GM19372 (cell line): ENCODE data around the gene SPCS1.
A peak's percentile ranks its signal among the peaks of the same experiment; 100 is the strongest.

Experiments used
- ATAC-seq: cut with Tn5 transposase; IDR thresholded peaks from one replicate; pipeline ENCODE4 v1.9.1; 2021; ENCODE audit warnings: mild to moderate bottlenecking, low read depth, moderate library complexity; ENCODE audit not compliant: unreplicated experiment

Gene SPCS1

GRCh38 chr3:52694528-52695189 is 11.2 kb upstream of the SPCS1 start:
- no peak for ATAC-seq

- no peak for ATAC-seq
Observed at GRCh38 chr3:52695798-52696671, 9.9 kb upstream of the SPCS1 start.

DNA sequence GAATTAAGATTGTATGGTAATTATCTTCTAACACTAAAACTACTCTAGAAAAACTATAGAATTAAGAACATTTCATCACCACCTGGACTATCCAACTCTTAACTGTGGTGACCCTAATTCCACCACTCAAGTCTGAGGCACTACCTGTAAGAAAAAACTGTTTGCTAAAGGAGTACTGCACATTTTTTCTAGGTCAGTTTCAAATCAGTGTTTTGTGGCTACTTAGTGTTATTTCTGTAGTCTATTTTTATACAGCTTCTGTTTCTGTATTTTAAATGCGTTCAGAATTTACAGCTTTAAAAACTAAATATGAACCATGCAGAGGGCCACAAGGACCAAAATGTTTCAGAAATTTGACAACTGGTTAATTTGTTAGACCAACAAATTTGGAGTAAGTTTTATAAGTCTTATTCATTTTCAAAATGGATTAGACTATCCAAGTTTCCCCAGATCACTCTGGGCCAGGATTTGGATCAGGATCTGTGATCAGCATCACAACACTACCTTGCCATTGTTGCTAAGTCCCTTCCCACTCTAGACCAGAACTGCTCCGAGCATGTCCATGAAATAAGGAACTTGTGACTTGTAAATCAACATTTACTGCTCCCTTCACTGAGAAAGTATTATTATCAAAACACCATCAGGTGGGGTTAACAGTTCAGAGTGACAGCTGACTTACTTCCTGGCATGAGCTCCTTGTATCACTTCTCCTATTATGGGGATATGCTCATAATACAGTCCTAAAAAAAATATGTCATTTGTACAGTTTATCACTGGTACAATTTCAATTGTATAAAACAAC is 8.9 kb upstream of the SPCS1 start:
- ATAC-seq: no peak

GRCh38 chr3:52697632-52697965 is 8.3 kb upstream of the SPCS1 start:
- ATAC-seq: no peak

- no peak for ATAC-seq
Observed at GRCh38 chr3:52703341-52703740, 2.6 kb upstream of the SPCS1 start.

- no peak for ATAC-seq
Observed at GRCh38 chr3:52704611-52705437, 1.1 kb upstream of the SPCS1 start.

DNA sequence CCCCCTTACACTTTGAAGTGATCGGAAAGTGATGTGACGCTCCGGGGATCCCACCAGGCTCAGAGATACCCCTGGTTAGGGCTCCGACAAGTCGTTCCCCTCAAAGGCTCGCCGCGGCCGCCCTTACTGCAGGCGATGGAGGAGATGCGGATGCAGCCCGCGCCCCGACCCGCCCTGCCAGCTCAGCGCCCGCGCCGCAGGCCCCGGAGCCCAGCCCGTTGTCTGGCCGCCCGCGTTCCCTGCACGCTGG is 543 bp upstream of the SPCS1 start:
- peak; percentile 35 for ATAC-seq

GRCh38 chr3:52707585-52707984 is 1.7 kb downstream of the SPCS1 start:
- no peak for ATAC-seq

GRCh38 chr3:52710512-52710911 is 4.6 kb downstream of the SPCS1 start:
- no peak for ATAC-seq

- ATAC-seq: no peak
Observed at GRCh38 chr3:52712291-52713212, 6.6 kb downstream of the SPCS1 start.

- ATAC-seq: no peak
Observed at GRCh38 chr3:52714335-52715302, 8.7 kb downstream of the SPCS1 start.

DNA sequence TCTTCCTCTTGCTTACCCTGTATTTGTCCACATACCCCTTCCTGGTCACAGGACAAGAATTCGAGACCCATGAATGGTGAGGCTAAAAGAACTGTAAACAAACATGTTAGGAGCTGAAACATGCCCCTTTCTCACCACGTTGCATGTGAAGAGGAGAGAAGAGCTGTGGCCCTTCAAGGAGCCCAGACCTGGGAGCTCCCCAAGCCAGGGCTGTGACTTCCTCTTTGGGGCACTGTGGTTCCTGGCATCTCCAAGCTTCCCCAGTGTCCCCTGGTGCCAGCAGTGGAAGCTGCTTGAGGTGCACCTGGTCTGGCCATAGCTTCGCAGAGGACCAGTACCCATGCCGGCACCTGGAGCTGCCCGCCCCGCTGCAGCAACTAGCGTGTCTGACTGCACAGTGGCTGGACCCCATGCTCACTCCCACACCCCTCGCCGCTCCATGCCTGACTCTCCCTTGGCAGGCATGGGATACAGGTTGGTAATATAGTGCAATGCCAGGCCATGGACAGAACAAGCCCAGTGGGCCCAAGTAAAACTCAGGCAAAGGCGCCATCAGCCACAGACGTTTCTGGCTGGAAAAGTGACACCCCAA is 9.9 kb downstream of the SPCS1 start:
- no peak for ATAC-seq

GRCh38 chr3:52719618-52720017 is 13.7 kb downstream of the SPCS1 start:
- no peak for ATAC-seq

- no peak for ATAC-seq
Observed at GRCh38 chr3:52721002-52721729, 15.3 kb downstream of the SPCS1 start.

DNA sequence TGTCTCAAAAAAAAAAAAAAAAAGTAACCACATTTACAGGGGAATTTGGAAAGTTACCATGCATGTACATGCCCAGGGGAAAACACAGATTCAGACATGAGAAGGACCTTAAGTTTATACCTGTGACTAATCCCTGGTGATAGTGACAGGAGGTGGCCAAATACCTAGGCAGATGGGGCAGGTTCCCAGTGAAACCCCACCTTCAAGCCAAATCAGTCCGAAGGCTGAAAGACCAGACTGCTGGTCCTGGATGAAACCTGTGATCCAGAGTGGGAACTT is 15.8 kb downstream of the SPCS1 start:
- no peak for ATAC-seq

DNA sequence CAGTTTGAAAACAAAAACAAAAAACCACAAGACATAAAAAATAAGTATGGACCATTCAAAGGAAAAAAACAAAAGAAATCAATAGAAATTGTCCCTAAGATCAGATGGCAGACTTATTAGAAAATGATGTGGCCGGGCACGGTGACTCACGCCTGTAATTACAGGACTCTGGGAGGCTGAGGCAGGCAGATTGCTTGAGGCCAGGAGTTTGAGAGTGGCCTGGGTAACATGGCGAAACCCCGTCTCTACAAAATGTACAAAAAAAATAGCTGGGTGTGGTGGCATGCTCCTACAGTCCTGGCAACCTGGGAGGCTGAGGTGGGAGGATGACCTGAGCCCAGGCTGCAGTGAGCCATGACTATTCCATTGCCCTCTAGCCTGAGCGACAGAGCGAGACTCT is 16.6 kb downstream of the SPCS1 start:
- no peak for ATAC-seq

- no peak for ATAC-seq
Observed at GRCh38 chr3:52723935-52724334, 18.0 kb downstream of the SPCS1 start.

GRCh38 chr3:52724511-52724910 is 18.6 kb downstream of the SPCS1 start:
- ATAC-seq: no peak
